ENCODE data around the gene ISCA1. TPM values are rescaled to one million over a fixed set of nuclear protein-coding genes. Genes with fewer than 3 reads are reported as not detected.

The ISCA1 gene
- total RNA-seq = 100 to 1,000 TPM in 1 of 9 donors, 10 to 100 TPM in 8; 47.1 to 104 (median 72.6) TPM
- 10 to 100 TPM; 39.2 to 64.7 TPM for polyA plus RNA-seq
- long read RNA-seq, donor 1, transcript ISCA1-203 (4 exons, 1,958 nt) = major isoform, 63 of 76 reads
- long read RNA-seq, donor 1, partial matches to known transcripts = 3 of 76 reads
- long read RNA-seq, donor 1, other reads (novel, unspliced or antisense) = 7 of 76 reads
- long read RNA-seq, donor 2, transcript ISCA1-203 (4 exons, 1,958 nt) = major isoform, 213 of 240 reads
- long read RNA-seq, donor 2, transcript ISCA1-201 (4 exons, 813 nt) = minor isoform, 8 of 240 reads
- long read RNA-seq, donor 2, partial matches to known transcripts = 0 of 240 reads
- long read RNA-seq, donor 2, other reads (novel, unspliced or antisense) = 19 of 240 reads
- long read RNA-seq, donor 3, transcript ISCA1-203 (4 exons, 1,958 nt) = major isoform, 61 of 66 reads
- long read RNA-seq, donor 3, partial matches to known transcripts = 1 of 66 reads
- long read RNA-seq, donor 3, other reads (novel, unspliced or antisense) = 4 of 66 reads

DNA sequence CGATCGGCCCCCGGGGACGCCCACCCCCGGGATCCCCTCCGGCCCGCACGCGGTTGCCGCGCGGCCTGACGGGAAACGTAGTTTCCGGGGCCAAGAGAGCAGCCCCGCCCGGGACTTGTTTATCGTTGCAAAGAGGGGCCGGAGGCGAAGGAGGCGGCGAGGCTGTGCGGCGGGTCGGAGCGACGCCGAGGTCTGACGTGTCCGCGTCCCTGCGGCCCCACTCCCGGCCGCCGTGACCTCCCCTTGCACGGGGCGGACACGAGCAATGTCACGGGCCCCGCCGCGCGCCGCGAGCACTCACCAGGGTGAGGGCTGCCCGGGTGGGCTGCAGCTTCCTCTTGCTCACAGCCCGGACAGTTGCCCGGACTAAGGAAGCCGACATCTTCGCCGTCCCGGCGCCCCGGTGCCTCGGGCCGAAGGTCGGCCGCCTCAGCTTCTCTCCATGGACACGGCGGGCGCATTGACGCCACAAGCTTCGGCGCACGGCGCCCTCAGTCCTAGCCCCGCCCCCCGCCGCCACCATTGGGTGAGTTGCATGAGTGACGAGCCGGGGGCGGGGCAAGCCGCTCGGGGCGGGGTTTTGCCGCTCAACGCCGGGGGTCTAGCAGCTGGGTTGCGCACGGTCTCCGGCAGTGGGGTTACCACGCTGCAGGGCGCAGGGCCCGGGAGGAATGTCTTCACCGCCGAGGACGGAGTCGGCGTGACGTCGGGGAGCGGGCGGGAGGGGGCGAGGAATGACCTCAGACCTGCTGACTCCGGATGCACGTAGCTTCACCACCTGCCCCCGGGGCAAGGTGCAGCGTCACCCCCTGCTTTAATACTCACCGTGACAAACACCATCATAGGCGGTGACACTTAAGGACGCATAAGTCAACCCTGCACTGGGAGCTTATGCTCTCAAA, at the start of gene ISCA1:
Gene ISCA1 (minus strand): TSS at position 462 of the 902 bp plus-strand sequence. CDS start 80 bp downstream, at position 382.
- peak; percentile 97 to 99 (median 98) for DNase-seq
- no peaks in the 10 kb centered on the region for H3K27me3 ChIP-seq
- ATAC-seq = peak; percentile 94 to 97 (median 97)
- peaks cover 0 to 15% (median 0%) of the 10 kb centered on the region in 9 donors for H3K36me3 ChIP-seq
- WGBS, 4 donors = 0 to 3% (median 1%) methylated on average over 21 to 101 of the region's 101 CpGs
- intact Hi-C loops (cut with DNase I) = loop anchor here in 2 of 10 donors (5.0 to 10.0 kb wide), 3 partner anchors 70 to 338 kb away; partner anchors contain the start of genes NAA35 (in 1 of the 2) and TUT7 (in 1 of the 2)
- H3K4me3 ChIP-seq = peak within 1 kb of the TSS; percentile 57 to 98 (median 88)
- no peaks in the 10 kb centered on the region for H3K9me3 ChIP-seq
- peak within 1 kb of the TSS; percentile 91 to 99 (median 97) for H3K27ac ChIP-seq
- peaks cover 0 to 44% (median 34%) of the 10 kb centered on the region in 12 donors for H3K4me1 ChIP-seq
- TF ChIP-seq, protein P1, sequence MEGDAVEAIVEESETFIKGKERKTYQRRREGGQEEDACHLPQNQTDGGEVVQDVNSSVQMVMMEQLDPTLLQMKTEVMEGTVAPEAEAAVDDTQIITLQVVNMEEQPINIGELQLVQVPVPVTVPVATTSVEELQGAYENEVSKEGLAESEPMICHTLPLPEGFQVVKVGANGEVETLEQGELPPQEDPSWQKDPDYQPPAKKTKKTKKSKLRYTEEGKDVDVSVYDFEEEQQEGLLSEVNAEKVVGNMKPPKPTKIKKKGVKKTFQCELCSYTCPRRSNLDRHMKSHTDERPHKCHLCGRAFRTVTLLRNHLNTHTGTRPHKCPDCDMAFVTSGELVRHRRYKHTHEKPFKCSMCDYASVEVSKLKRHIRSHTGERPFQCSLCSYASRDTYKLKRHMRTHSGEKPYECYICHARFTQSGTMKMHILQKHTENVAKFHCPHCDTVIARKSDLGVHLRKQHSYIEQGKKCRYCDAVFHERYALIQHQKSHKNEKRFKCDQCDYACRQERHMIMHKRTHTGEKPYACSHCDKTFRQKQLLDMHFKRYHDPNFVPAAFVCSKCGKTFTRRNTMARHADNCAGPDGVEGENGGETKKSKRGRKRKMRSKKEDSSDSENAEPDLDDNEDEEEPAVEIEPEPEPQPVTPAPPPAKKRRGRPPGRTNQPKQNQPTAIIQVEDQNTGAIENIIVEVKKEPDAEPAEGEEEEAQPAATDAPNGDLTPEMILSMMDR (IDR thresholded peaks at IDR 0.05) = no peak
- TF ChIP-seq POLR2A (IDR thresholded peaks at IDR 0.05) = peak; percentile 64 to 95

GRCh38 chr9:86330186-86330585, 47.8 kb upstream of the ISCA1 start:
- WGBS, 4 donors = 94 to 99% (median 96%) methylated on average over 5 of the region's 5 CpGs
- Histone ChIP-seq H3K4me1 (no peaks in the 10 kb centered on the region), H3K9me3 (no peaks in the 10 kb centered on the region), H3K27ac (no peak overlapping the region), H3K36me3 (peaks cover 3 to 99% (median 88%) of the 10 kb centered on the region in 9 donors), H3K27me3 (no peaks in the 10 kb centered on the region), H3K4me3 (no peak overlapping the region)
- intact Hi-C loops (cut with DNase I) = no loop called here
- DNase-seq (no peak), ATAC-seq (no peak)
- TF ChIP-seq, protein P1 (IDR thresholded peaks at IDR 0.05) = no peak
- no peak for TF ChIP-seq POLR2A (IDR thresholded peaks at IDR 0.05)

GRCh38 chr9:86329649-86330048, 47.3 kb upstream of the ISCA1 start:
- TF ChIP-seq POLR2A (IDR thresholded peaks at IDR 0.05) = no peak
- TF ChIP-seq, protein P1 (IDR thresholded peaks at IDR 0.05) = no peak
- no peaks in the 10 kb centered on the region for H3K4me1 ChIP-seq
- ATAC-seq (no peak), DNase-seq (no peak)
- H3K27me3 ChIP-seq = no peaks in the 10 kb centered on the region
- no peak overlapping the region for H3K27ac ChIP-seq
- H3K9me3 ChIP-seq = no peaks in the 10 kb centered on the region
- intact Hi-C loops (cut with DNase I) = no loop called here
- H3K4me3 ChIP-seq = no peak overlapping the region
- peaks cover 3 to 99% (median 88%) of the 10 kb centered on the region in 9 donors for H3K36me3 ChIP-seq
- 91 to 98% (median 94%) methylated on average over 1 of the region's 1 CpG for WGBS, 4 donors
